Liver (tissue), 3 donors: ENCODE measurements around the gene MSMO1.

ENCODE experiments used
- EGR1 ChIP-seq, 2 donors: IDR thresholded peaks; 2 replicates each; pipeline ENCODE4 v1.6.1; 2016 to 2018; ENCODE audit warnings: antibody characterized with exemption in 2 of 2, low read depth in 2 of 2
- GABPA ChIP-seq, 2 donors: IDR thresholded peaks in 1 of 2; conservative IDR thresholded peaks in 1 of 2; 2 replicates each; pipeline ENCODE4 v1.6.1; 2016; ENCODE audit warnings: antibody characterized with exemption in 2 of 2, mild to moderate bottlenecking in 1 of 2, moderate library complexity in 1 of 2
- RAD21 ChIP-seq, 2 donors: IDR thresholded peaks; 2 replicates each; pipeline ENCODE4 v1.6.1; 2016; ENCODE audit warnings: antibody characterized with exemption in 2 of 2, mild to moderate bottlenecking in 2 of 2
- TAF1 ChIP-seq: conservative IDR thresholded peaks from 2 replicates; pipeline ENCODE4 v1.6.1; 2016; ENCODE audit warnings: antibody characterized with exemption, mild to moderate bottlenecking
- TF ChIP-seq, protein P1 (sequence below): fragments of 150-350 bp; IDR thresholded peaks from 2 replicates; pipeline ENCODE4 v1.5.1; 2017; ENCODE audit warnings: improper control_type of control experiment, low read depth, low read length; ENCODE audit not compliant: missing input control
- TF ChIP-seq, protein P2 (sequence below): IDR thresholded peaks from 2 replicates; pipeline ENCODE4 v1.6.1; 2016; ENCODE audit warnings: antibody characterized with exemption, mild to moderate bottlenecking
- TF ChIP-seq, protein P3 (sequence below): IDR thresholded peaks from 2 replicates; pipeline ENCODE4 v1.6.1; 2016; ENCODE audit warnings: antibody characterized with exemption
- donor health status: healthy.
- donor health status: healthy.

DNA sequence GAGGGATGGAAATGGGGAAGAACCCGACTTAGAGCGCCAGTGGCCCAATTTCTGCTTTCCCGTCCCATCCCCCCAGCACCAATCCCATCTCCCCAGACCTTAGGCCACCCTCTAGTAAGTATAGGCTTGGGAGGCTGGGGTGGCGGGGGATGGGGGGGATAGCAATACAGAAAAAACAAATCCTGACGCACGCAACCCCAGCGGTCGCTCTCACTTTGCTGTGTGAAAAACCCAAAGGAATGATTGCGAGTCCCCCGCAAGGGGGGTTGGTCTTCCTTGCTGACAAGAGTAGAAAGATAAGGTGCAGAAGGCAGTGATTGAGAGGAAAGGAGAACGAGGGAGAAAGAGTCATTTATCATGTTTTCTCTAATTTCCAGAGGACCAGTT is 52.2 kb downstream of the MSMO1 start:
- TF ChIP-seq TAF1 = no peak
- TF ChIP-seq, protein P1, sequence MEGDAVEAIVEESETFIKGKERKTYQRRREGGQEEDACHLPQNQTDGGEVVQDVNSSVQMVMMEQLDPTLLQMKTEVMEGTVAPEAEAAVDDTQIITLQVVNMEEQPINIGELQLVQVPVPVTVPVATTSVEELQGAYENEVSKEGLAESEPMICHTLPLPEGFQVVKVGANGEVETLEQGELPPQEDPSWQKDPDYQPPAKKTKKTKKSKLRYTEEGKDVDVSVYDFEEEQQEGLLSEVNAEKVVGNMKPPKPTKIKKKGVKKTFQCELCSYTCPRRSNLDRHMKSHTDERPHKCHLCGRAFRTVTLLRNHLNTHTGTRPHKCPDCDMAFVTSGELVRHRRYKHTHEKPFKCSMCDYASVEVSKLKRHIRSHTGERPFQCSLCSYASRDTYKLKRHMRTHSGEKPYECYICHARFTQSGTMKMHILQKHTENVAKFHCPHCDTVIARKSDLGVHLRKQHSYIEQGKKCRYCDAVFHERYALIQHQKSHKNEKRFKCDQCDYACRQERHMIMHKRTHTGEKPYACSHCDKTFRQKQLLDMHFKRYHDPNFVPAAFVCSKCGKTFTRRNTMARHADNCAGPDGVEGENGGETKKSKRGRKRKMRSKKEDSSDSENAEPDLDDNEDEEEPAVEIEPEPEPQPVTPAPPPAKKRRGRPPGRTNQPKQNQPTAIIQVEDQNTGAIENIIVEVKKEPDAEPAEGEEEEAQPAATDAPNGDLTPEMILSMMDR = no peak
- no peak for TF ChIP-seq RAD21 (IDR thresholded peaks at IDR 0.05)
- TF ChIP-seq GABPA (IDR thresholded peaks at IDR 0.05 in 1 of 2, conservative IDR thresholded peaks at IDR 0.05 in 1 of 2) = no peak
- TF ChIP-seq EGR1 (IDR thresholded peaks at IDR 0.05; ENCODE audit: low read depth in 2 of 2) = no peak
- TF ChIP-seq, protein P2, sequence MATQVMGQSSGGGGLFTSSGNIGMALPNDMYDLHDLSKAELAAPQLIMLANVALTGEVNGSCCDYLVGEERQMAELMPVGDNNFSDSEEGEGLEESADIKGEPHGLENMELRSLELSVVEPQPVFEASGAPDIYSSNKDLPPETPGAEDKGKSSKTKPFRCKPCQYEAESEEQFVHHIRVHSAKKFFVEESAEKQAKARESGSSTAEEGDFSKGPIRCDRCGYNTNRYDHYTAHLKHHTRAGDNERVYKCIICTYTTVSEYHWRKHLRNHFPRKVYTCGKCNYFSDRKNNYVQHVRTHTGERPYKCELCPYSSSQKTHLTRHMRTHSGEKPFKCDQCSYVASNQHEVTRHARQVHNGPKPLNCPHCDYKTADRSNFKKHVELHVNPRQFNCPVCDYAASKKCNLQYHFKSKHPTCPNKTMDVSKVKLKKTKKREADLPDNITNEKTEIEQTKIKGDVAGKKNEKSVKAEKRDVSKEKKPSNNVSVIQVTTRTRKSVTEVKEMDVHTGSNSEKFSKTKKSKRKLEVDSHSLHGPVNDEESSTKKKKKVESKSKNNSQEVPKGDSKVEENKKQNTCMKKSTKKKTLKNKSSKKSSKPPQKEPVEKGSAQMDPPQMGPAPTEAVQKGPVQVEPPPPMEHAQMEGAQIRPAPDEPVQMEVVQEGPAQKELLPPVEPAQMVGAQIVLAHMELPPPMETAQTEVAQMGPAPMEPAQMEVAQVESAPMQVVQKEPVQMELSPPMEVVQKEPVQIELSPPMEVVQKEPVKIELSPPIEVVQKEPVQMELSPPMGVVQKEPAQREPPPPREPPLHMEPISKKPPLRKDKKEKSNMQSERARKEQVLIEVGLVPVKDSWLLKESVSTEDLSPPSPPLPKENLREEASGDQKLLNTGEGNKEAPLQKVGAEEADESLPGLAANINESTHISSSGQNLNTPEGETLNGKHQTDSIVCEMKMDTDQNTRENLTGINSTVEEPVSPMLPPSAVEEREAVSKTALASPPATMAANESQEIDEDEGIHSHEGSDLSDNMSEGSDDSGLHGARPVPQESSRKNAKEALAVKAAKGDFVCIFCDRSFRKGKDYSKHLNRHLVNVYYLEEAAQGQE = no peak
- TF ChIP-seq, protein P3, sequence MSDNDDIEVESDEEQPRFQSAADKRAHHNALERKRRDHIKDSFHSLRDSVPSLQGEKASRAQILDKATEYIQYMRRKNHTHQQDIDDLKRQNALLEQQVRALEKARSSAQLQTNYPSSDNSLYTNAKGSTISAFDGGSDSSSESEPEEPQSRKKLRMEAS = no peak
